Activated CD8-positive, alpha-beta memory T cell treated with anti-CD3 and anti-CD28 coated beads, Interleukin-2, amount 50 U/mL, for 1 hour (primary cell): ENCODE results near the gene ACSL6.

Experiments
- DNase-seq: peaks from one replicate; pipeline ENCODE4 v3.0.0-alpha.2; 2020; ENCODE audit errors: extremely low read depth

Gene ACSL6

DNA sequence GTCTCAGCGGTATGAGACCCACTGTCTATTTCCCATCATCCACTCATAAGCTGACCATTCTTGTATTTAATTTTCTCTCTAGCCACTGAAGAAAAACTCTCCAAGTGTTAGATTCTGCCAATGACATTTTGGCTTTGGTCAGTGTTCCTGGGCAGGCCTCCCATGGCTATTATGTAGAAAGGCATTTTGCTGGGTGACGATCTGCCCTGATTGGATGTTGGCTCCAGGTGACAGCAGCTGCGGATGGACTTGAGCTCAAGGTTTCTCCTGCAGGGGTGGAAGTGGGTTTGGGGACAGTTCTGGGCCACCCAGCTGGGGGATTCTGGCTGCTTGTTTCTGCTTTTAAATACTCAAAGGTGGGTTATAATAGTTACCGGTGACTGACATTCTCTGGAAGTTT lies 31.6 kb downstream of the ACSL6 start:
- no peak for DNase-seq

DNA sequence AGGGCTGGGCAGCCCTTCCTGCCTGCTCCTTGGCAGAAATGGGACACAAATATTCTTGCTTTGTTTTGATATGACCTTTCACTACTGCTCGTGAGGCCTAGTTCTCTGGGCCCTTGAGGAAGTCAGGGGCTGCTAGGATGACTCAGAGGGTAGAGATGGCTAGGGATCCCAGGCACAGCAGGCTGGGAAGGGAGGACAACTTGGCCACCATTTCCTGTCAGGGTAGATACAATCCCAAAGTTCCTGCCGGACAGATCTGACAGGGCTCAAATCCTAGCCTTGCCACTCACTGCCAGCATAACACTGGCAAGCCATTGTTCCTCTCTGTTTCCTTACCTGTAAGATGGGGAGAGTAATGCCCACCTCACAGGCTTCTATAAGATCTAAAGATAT lies 34.2 kb downstream of the ACSL6 start:
- no peak for DNase-seq

DNA sequence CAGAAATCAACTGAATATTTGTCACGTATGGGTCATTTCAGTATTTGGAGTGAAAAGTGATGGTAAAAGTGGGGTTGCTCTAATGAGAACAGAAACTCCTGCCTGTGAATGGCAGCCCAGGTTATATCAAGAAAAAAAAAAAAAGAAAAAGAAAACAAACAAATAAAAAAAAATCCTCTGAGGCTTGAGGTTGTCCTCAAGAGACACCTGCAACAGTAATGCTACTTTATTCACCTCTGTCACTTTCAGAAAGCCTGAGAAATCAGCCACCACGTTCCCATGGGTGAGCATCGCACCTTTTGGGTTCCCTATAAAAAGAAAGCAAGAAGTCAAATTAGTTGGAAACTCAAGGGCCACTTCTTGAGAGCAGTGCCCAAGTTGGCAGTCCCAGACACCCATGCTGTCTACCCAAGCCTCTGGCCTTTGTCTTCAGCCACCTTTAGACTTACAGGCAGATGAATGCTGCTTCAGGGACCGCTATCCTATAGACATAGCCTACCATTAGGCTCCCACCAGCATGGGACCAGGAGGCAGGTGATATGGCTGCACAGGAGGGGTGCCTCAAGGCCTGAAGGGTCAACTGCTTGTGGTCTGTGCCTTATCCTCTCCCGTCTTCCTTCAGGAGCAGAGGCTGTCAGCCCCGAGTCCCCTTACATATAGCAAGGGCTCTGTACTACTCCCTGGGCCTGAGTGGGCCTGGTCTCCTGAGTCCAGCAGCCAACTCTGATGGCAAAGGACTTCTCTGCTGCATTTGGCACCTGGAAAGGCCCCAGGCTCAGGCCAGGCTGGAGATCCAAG lies 34.8 kb downstream of the ACSL6 start:
- no peak for DNase-seq

- no peak for DNase-seq
Observed at GRCh38 chr5:131974956-131975726, 36.3 kb downstream of the ACSL6 start.

DNA sequence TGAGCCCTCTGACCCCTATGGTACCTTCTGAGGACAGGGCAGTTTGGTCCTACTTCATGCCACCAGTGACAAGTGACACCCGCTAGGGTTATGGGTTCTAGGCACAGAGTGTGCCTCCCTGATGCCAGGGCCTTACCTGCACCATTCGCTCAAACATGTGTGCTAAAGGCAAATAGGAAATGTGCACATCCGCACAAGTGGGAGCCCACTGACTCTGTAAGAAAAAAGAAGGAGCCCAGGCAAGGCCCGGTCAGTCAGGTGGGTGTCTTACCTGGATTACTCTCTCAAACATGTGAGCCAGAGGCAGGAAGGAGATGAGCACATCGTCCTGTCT lies 36.9 kb downstream of the ACSL6 start:
- no peak for DNase-seq

- no peak for DNase-seq
Observed at GRCh38 chr5:131974016-131974415, 37.4 kb downstream of the ACSL6 start.

DNA sequence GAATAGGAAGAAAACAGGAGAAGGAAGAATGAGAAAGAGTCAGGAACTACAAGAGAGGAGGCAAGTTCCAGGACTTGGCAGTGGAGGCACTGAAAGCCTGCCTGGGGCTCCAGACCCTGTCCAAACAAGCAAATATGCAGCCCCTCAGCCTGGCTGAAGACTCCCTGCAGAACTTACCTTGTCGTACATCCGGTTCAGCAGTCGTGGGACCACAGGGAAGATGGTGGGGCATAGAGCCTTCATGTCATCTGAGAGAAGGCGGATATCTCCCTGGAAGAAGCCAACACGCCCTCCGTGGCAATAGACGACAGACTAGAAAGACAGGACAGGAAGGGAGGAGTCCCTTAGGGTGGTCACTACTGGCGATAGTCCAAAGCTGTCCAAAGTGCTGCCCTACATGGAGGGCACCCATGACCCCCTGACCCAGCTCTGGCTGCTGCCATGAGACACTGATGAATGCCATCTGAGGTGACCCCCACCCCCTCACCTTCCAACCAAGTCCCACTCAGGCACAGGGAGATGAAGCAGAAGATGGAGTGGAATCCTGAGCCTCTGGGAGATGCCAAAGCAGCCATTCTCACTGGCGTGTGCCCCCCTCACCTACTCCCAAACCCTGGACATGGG lies 38.3 kb downstream of the ACSL6 start:
- DNase-seq, result no peak

DNA sequence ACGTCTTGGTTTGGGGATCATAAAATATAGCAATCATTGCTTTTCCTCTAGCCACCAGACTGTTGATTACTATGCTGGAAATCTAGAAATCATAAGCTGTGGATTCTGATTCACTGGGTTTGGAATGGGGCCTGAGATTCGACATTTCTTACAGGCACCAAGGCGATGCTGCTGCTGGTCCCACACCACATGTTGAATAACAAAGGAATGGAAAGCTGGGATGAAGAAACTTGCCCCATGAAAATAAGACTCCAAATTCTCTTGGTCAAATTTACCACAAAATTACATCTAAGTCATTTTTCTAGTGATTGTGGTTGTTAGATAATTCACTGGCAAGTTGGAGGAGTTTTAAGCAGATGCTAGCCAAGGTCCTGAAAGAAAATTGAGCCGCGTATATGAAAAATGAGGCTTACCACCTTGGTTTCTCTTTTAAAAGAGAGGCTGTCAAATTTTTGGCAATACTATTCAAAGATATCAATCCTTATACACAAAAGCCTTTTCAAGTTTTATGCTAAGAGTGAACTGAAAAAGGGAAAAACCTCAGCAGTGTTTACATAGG lies 43.0 kb downstream of the ACSL6 start:
- DNase-seq, result no peak

GRCh38 chr5:131966551-131966950 lies 44.9 kb downstream of the ACSL6 start:
- DNase-seq, result no peak

- DNase-seq, result no peak
Observed at GRCh38 chr5:131965826-131966415, 45.5 kb downstream of the ACSL6 start.

DNA sequence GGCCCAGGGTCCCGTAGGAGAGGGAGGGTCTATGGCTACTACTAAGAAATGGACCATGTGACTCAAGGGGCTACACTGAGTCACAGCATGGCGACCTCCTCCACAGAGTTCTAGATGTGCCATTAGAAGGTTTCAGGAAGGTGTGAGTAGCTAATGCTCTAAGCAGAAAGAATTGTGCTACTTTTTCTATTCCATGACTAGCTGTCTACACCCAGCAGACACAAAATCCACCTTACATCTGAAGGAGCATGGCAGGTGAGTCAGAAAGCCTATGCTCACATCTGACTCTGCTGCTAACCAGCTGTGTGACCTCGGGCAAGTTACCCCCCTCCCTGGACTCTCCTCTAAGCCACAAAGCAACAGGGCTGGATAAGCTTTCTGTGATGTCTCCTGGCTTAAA lies 51.6 kb downstream of the ACSL6 start:
- DNase-seq, result no peak

DNA sequence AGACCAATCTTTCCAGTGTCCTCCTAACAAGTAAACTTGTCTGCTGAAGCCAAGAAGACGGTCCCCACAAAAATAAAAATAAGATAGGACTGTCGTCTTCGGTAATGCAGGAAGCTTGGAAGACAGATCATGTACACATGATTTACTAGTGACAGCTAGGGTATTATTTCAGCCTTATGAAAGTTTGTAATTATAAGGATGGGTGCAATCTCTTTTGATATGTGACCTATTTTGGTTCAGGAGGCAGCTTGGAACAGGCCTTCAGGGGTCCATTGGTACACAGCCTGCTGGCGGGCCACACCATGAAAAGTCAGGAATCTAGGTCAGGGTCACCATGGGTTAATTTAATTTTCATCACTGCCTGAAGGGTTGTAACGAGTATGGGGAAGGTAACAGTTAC lies 52.3 kb downstream of the ACSL6 start:
- DNase-seq, result no peak

DNA sequence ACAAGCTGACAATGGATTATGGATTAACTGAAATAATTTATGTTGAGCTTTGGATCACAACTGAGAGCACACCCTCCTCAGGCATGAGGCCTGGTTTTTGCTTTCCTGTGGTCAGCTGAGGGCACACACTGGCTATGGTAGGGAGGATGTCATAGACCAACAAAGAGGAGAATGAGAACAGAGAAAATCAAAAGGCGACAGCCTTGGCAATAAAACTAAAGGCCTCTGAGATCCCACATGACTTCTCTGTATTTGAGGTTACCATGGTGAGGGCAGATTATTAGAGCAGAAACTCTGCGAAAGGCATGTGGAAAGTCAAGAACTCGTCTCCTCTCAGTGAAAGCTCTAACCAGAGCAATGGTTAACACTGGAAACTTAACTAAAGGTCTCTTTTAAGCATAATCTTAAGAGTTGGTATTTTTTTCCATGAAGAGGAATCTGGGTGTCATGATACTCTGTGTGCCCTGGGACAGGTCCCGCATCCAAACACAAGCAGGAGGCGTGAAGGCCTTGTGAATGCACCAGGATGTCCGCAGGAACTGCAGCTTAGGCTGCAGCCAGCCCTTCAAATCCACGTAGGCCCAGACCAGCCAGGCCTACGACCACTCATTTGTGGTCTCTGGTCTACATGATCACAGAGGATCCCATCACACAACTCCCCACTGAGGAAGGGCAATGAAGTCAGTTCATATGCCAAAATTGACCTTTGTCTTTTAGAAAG lies 53.6 kb downstream of the ACSL6 start:
- no peak for DNase-seq

GRCh38 chr5:131953969-131954368 lies 57.5 kb downstream of the ACSL6 start:
- no peak for DNase-seq

DNA sequence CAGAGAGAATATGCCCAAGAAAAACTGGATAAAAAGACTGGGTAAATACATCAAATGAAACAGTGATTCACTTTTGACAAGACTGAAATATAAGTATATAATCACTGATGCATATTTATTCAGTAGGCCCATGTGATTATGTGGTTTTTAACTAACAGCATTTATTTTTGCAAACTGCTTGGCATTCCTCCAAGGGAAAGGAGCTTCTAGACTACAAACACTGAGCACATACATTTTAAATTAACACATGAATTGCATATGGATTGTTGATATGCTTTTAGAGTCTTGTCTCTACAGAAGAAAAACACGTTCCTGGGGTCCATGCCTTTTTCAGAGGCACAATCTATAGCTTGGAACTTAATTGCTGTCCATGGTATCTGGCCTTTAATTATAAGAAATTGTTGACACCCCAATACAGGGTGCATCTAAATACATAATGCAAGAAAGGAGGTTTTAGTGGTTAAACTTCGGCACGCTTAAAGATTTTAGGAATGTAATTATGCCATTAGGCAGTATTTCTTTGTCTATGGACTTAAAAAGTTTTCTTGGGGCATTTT lies 59.1 kb downstream of the ACSL6 start:
- DNase-seq, result no peak

DNA sequence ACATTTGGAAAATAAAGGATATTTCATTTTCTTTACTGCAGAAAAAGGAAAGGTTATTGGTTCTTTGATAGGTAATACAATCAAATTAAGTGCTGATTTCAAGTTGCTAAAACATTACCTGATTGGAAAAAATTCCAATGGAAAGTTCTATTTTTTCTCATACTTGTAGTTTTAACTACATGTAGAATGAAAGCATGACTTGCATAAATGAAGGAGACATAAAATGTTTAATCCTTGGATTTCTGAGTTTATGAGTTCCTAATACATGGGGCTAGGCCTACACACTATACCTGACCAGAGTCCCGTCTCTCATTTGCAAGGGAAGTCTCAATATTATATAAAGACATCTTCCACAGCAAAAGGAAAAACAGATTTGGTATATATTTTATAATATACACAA lies 60.8 kb downstream of the ACSL6 start:
- no peak for DNase-seq

GRCh38 chr5:131947445-131947844 lies 64.0 kb downstream of the ACSL6 start:
- DNase-seq, result no peak

DNA sequence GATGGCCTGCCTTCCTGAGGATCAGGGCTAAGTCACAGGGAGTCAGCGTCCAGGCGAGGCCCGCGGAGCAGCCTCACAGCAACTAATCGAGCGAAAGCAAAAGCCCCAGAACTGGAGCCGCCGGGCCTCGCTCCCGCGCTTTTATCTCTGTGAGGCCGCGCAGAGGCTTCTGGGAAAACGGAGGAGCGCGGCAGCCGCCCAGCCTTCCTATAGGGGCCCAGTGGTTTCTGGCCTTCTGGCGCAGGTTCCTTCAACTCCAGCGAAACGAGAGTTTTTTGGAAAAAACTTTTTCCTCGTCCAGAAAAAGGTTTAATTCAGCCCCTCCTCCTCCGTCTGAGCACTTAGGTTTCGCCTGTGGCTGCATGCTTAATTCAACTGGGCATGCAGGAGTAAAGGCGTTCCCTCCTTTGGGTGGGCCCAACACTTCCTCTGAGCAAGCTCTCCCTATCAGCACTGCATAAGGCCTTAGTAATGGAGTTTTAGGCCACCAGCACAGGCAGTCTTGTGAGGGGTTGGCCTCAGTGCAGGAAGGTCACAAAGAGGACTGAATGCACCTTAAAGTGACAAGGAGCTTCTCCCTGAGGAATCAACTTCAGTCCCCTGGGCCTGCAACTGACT lies 65.8 kb downstream of the ACSL6 start, which contains the start of gene MEIKIN:
Gene MEIKIN (minus strand): TSS at position 113 of the 618 bp plus-strand sequence. CDS start 158 bp downstream, outside the sequence.
- DNase-seq, result no peak

DNA sequence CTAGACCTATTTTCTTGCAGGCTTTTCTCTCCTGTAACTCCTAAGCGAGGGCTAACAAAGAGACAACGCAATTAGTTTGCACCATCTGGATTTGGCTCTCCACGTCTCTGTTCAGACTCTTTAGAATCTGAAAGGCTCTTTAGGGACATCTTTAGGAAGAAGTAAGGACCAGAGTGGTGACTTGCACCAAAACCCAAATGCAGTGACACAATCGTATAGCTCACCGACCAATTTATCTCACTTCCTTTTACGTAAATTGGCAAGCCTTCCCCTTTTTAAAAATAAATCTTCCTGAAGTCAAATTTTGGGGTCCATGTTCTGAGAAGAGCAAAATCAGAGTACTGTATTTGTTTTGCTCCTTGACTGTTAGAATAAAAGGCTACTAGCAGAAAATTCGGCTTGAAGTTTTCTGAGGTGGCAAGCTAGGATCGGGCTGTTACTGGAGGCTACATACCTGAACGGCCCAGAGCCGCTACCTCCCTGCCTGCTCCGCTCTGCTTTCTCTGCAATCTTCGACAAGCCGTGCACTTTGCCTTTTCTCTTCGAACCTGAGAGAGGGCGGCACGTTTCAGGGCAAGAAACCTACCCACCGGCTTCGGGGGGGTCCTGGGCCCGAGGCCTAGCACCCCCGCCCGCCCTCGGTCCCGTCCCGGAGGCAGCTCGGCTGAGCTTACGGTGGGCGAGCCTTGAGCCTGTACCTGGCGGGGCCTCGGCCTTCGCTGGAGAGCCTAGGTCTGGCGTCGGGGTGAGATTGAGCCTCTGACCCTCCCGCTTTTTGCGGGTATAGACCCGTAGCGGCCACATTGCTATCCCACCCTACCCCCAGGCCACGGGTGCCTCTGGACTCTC lies 66.5 kb downstream of the ACSL6 start:
- DNase-seq, result no peak

DNA sequence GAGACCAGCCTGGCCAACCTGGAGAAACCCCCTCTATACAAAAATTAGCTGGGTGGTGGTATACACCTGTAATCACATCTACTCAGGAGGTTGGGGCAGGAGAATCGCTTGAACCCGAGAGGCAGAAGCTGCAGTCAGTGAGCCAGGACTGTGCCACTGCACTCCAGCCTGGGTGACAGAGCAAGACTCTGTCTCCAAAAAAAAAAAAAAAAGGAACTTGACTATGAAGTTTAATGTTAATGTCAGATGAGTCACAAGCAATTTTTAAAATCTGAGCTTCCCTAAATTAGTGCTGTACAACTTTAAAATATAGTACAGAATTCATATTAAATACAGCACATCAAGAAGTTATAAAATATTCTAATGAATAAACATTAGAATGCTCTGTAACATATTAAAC lies 67.5 kb downstream of the ACSL6 start:
- no peak for DNase-seq
